NCI-H1105 (cell line): ENCODE data around the gene MYLK2.

Source experiments
- DNase-seq: peaks from one replicate; lab custom pipeline; 2025; lab: John Stamatoyannopoulos, UW

MYLK2 gene

GRCh38 chr20:31872406-31872805 is 53.2 kb downstream of the MYLK2 start:
- DNase-seq: no peak

DNA sequence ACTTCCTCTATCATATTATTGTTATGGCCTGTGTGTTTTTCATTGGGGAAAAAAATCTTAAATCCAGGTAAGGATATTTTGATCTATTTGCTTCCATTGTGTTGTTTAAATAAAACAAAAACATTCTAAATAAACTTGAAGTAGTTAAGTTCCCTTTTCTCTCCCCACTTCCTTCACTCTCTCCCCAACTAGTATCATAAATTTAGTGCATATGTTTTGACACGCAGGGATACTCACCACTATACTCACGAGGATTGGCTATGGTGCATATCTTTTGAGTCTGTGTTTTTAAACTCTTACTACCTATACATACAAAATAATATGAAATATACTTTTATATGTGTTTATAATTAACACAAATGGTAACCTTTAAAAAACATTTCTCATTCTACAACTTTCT is 56.5 kb downstream of the MYLK2 start:
- DNase-seq: no peak

DNA sequence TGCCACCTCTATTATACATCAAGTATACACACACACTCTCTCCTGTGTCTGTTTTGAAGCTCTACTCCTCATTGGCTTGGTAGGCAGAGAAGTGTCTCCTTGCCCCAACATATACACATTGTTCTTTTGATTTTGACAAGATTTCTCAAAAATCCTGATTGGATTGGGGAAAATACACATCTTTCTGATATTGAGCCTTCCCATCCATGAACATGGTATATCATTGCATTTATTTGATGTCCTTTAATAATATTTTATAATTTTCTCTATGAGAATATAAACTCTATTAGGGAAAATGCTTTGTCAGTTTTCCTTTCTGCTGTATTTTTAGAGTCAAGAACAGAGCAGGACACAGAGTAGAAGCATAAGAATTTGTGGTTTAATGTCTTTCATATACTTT is 58.5 kb downstream of the MYLK2 start:
- DNase-seq: no peak

- peak; percentile 97 for DNase-seq
Measured at GRCh38 chr20:31879143-31879987, 60.2 kb downstream of the MYLK2 start.

DNA sequence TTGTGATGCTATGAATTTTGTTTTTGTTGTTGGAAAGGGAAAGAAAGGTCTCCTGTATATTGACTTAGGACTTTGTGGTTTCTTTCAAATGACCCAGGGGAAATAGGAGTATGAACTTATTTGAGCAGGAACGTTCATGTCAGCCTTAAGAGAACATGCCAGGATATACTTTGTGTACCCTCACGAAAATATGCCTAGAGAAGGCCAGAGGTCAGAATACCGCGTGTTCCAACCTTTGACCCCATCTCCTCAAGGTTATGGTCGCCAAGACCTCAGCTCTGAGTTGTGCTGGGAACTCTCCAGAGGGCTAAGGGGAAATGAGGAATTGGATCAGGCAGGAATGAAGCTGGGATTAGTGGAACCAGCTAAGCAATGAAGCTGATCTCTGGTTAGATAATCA is 62.8 kb downstream of the MYLK2 start:
- DNase-seq: no peak

DNA sequence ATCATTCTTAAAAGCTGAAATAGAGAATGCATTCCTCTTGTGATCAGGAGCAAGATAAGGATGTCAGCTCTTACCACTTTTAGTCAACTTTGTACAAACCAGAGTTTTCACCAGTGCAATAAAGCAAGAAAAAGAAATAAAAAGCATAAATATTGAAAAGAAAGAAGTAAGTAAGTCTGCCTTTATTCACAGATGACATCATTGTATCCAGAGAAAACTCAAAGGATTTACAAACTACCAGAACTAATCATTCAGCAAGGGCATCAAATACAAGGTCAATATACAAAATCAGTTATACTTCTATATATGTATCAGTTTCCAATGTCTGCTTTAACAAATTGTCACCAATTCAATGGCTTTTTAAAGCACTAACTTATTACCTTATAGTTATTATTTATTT is 64.7 kb downstream of the MYLK2 start:
- DNase-seq: no peak
